Naive thymus-derived CD4-positive, alpha-beta T cell (primary cell): Measurements from ENCODE around the gene ATP6V1B1. TPM values are rescaled to one million over a fixed set of nuclear protein-coding genes. Genes with fewer than 3 reads are reported as not detected.

ENCODE experiments used
- ATAC-seq: fragments of 150-1000 bp; cut with Tn5 transposase; 2 replicates; pipeline ENCODE4 v1.10.0; 2021; ENCODE audit warnings: mild to moderate bottlenecking, moderate library complexity
- CTCF ChIA-PET: fragments of 350-600 bp; sonication (Branson Sonifier 250); formaldehyde crosslinking; loops from one replicate; lab custom pipeline; 2021; ENCODE audit warnings: antibody characterized with exemption; lab: Charles Lee
- POLR2A ChIA-PET: fragments of 350-600 bp; sonication (Branson Sonifier 250); formaldehyde crosslinking; loops from one replicate; lab custom pipeline; 2021; ENCODE audit warnings: antibody characterized with exemption, inconsistent platforms; lab: Charles Lee
- DNase-seq, 9 donors: peaks; one replicate each; pipeline versions ENCODE4 v3.0.0 to v3.0.0-alpha.2; 2020 to 2022; ENCODE audit warnings: mixed read lengths in 1 of 9
- H3K27ac ChIP-seq: one replicate; pipeline ENCODE4 v1.7.0; 2013; ENCODE audit warnings: mild to moderate bottlenecking, low read depth, low read length, moderate library complexity
- H3K27me3 ChIP-seq, 2 donors: one replicate each; pipeline ENCODE4 v1.7.0; 2013; ENCODE audit warnings: low read length in 2 of 2, mild to moderate bottlenecking in 2 of 2, moderate library complexity in 2 of 2; ENCODE audit not compliant: control insufficient read depth in 2 of 2, insufficient read depth in 2 of 2
- H3K36me3 ChIP-seq, 3 experiments: 1 replicate in 2 of 3; 2 replicates in 1 of 3; pipeline ENCODE4 v1.7.0; 2013; ENCODE audit warnings: low read length in 3 of 3, mild to moderate bottlenecking in 3 of 3, moderate library complexity in 1 of 3; ENCODE audit not compliant: insufficient read depth in 3 of 3, control insufficient read depth in 2 of 3
- H3K4me1 ChIP-seq, 2 donors: one replicate each; pipeline ENCODE4 v1.7.0; 2013; ENCODE audit warnings: low read length in 2 of 2, mild to moderate bottlenecking in 2 of 2, moderate library complexity in 1 of 2; ENCODE audit not compliant: control insufficient read depth in 2 of 2, insufficient read depth in 2 of 2
- H3K4me3 ChIP-seq: 2 replicates; pipeline ENCODE4 v1.7.0; 2013; ENCODE audit warnings: mild to moderate bottlenecking, low read length
- H3K9me3 ChIP-seq, 3 experiments: 1 replicate in 2 of 3; 2 replicates in 1 of 3; pipeline ENCODE4 v1.7.0; 2013; ENCODE audit warnings: low read length in 3 of 3; ENCODE audit not compliant: control insufficient read depth in 2 of 3
- H3K27ac Mint-ChIP-seq, 9 donors: one replicate each; pipeline ENCODE4 v1.8.0; 2020 to 2022; ENCODE audit warnings: mixed read lengths in 9 of 9, mild to moderate bottlenecking in 8 of 9, moderate library complexity in 5 of 9, inconsistent platforms in 2 of 9
- H3K27me3 Mint-ChIP-seq, 5 donors: one replicate each; pipeline ENCODE4 v1.8.0; 2021 to 2022; ENCODE audit warnings: mixed read lengths in 5 of 5, mild to moderate bottlenecking in 1 of 5
- H3K36me3 Mint-ChIP-seq, 5 donors: one replicate each; pipeline ENCODE4 v1.8.0; 2020 to 2022; ENCODE audit warnings: mixed read lengths in 5 of 5, mild to moderate bottlenecking in 3 of 5, inconsistent platforms in 1 of 5
- H3K4me1 Mint-ChIP-seq, 7 donors: one replicate each; pipeline ENCODE4 v1.8.0; 2020 to 2022; ENCODE audit warnings: mixed read lengths in 7 of 7, mild to moderate bottlenecking in 3 of 7, inconsistent platforms in 1 of 7
- H3K4me3 Mint-ChIP-seq, 10 donors: one replicate each; pipeline ENCODE4 v1.8.0; 2020 to 2022; ENCODE audit warnings: mild to moderate bottlenecking in 10 of 10, mixed read lengths in 10 of 10, moderate library complexity in 6 of 10, inconsistent platforms in 2 of 10
- H3K9me3 Mint-ChIP-seq, 11 donors: one replicate each; pipeline ENCODE4 v1.8.0; 2020 to 2022; ENCODE audit warnings: mixed read lengths in 11 of 11, mild to moderate bottlenecking in 4 of 11, inconsistent platforms in 1 of 11, moderate library complexity in 1 of 11
- intact Hi-C, 2 donors: fragments of 100-400 bp; cut with micrococcal nuclease; formaldehyde crosslinking; loops; one replicate each; pipeline ENCODE4 v1.15.1; 2023
- polyA plus RNA-seq, 2 donors: library from polyadenylated mRNA; unstranded; fragments of 300-500 nt; fragmentation: Illumina TruSeq; gene quantifications; one replicate each; pipeline ENCODE4 v1.2.3, GENCODE V29; 2021
- total RNA-seq, 6 experiments: library from RNA in 5 of 6; stranded (reverse) in 5 of 6; gene quantifications; 1 replicate in 5 of 6; 2 replicates in 1 of 6; pipeline ENCODE4 v1.2.3 and lab custom pipeline; 2021 to 2026

Gene ATP6V1B1
- total and polyA plus RNA-seq, 7 experiments from 2014 or later: not detected

DNA sequence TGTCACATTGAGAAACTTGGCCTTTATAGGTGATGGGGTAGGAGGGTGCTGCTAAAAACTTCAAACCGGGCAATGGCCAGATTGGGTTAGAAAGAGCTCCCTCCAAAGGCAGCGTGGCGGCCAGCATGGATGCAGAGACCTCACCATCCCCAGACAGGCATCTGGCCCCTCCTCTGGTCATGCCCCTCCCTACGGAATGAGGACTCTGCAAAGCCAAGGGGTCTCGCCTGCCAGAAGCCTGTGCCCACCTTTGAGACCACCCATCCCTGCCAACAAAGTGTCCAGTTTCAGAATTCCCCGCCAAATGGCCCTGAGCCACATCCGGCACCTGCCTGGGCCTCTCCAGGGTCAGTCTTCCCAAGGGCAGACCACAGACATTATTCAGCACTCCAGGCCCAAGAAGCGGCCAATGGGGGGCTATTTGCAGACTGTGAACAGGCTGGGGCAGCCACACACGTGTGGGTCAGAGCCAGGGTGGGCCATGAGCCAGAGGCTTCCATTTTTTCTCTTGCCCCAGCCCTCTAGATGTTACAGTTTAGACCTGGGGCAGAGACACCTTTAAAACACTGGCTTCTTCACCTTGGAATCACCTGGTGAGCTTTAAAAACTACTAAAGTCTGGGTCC, 4.2 kb upstream of the ATP6V1B1 start:
- peaks cover 4 to 18% (median 5%) of the 10 kb centered on the region in 5 donors for H3K27me3 Mint-ChIP-seq
- intact Hi-C loops: no loop called here
- ATAC-seq (no peak), DNase-seq (no peak)
- no peaks in the 10 kb centered on the region for H3K27me3 ChIP-seq
- H3K4me1 ChIP-seq: no peaks in the 10 kb centered on the region
- peaks cover 0 to 1% (median 0%) of the 10 kb centered on the region in 11 donors for H3K9me3 Mint-ChIP-seq
- peak overlapping the region in 1 of 9 donors; percentile 60 for H3K27ac Mint-ChIP-seq
- ChIA-PET CTCF (no interaction called here), POLR2A (no interaction called here)
- no peak overlapping the region for H3K4me3 Mint-ChIP-seq
- H3K36me3 Mint-ChIP-seq: no peaks in the 10 kb centered on the region
- no peak overlapping the region for H3K27ac ChIP-seq
- peaks cover 0 to 4% (median 0%) of the 10 kb centered on the region in 7 donors for H3K4me1 Mint-ChIP-seq
- H3K9me3 ChIP-seq: no peaks in the 10 kb centered on the region
- H3K36me3 ChIP-seq: no peaks in the 10 kb centered on the region
- H3K4me3 ChIP-seq: no peak overlapping the region

- intact Hi-C loops: no loop called here
- Mint-ChIP-seq H3K27me3 (peaks cover 4 to 18% (median 5%) of the 10 kb centered on the region in 5 donors), H3K9me3 (peaks cover 0 to 1% (median 0%) of the 10 kb centered on the region in 11 donors), H3K4me1 (peaks cover 0 to 4% (median 0%) of the 10 kb centered on the region in 7 donors), H3K27ac (no peak overlapping the region), H3K4me3 (no peak overlapping the region), H3K36me3 (no peaks in the 10 kb centered on the region)
- Histone ChIP-seq H3K27me3 (no peaks in the 10 kb centered on the region), H3K4me3 (no peak overlapping the region), H3K4me1 (no peaks in the 10 kb centered on the region), H3K27ac (no peak overlapping the region), H3K9me3 (no peaks in the 10 kb centered on the region), H3K36me3 (no peaks in the 10 kb centered on the region)
- no peak for ATAC-seq
- ChIA-PET CTCF (no interaction called here), POLR2A (no interaction called here)
- no peak for DNase-seq
Observed at GRCh38 chr2:70932631-70933230, 3.0 kb upstream of the ATP6V1B1 start.

- Mint-ChIP-seq H3K4me3 (no peak overlapping the region), H3K36me3 (no peaks in the 10 kb centered on the region), H3K4me1 (peaks cover 0 to 4% (median 0%) of the 10 kb centered on the region in 7 donors), H3K9me3 (no peaks in the 10 kb centered on the region), H3K27me3 (peaks cover 4 to 13% (median 9%) of the 10 kb centered on the region in 5 donors), H3K27ac (no peak overlapping the region)
- intact Hi-C loops: no loop called here
- Histone ChIP-seq H3K4me1 (no peaks in the 10 kb centered on the region), H3K4me3 (no peak overlapping the region), H3K27ac (no peak overlapping the region), H3K36me3 (no peaks in the 10 kb centered on the region), H3K9me3 (no peaks in the 10 kb centered on the region), H3K27me3 (no peaks in the 10 kb centered on the region)
- ATAC-seq (no peak), DNase-seq (no peak)
- ChIA-PET POLR2A (no interaction called here), CTCF (no interaction called here)
Observed at GRCh38 chr2:70934981-70935380, 719 bp upstream of the ATP6V1B1 start.

- Mint-ChIP-seq H3K36me3 (no peaks in the 10 kb centered on the region), H3K9me3 (no peaks in the 10 kb centered on the region), H3K27me3 (peaks cover 5 to 17% (median 13%) of the 10 kb centered on the region in 5 donors), H3K4me3 (no peak overlapping the region), H3K27ac (no peak overlapping the region), H3K4me1 (no peaks in the 10 kb centered on the region)
- Histone ChIP-seq H3K27ac (no peak overlapping the region), H3K4me1 (no peaks in the 10 kb centered on the region), H3K36me3 (no peaks in the 10 kb centered on the region), H3K27me3 (no peaks in the 10 kb centered on the region), H3K4me3 (no peak overlapping the region), H3K9me3 (no peaks in the 10 kb centered on the region)
- ChIA-PET POLR2A (no interaction called here), CTCF (no interaction called here)
- no peak for ATAC-seq
- peak in 1 of 9 donors; percentile 1 for DNase-seq
- intact Hi-C loops: no loop called here
Observed at GRCh38 chr2:70936165-70936978, 672 bp downstream of the ATP6V1B1 start.

GRCh38 chr2:70936979-70937811, 1.5 kb downstream of the ATP6V1B1 start:
- Mint-ChIP-seq H3K27me3 (peaks cover 10 to 16% (median 13%) of the 10 kb centered on the region in 5 donors), H3K4me1 (no peaks in the 10 kb centered on the region), H3K36me3 (no peaks in the 10 kb centered on the region), H3K4me3 (no peak overlapping the region), H3K27ac (no peak overlapping the region), H3K9me3 (no peaks in the 10 kb centered on the region)
- no peak overlapping the region for H3K27ac ChIP-seq
- intact Hi-C loops: no loop called here
- ChIA-PET CTCF (interaction anchor here (0.6 to 1.7 kb wide), 2 partner anchors 13 to 562 kb away, joined by 4 to 8 read pairs; no protein-coding TSS in a partner anchor), POLR2A (no interaction called here)
- no peak for DNase-seq
- no peaks in the 10 kb centered on the region for H3K36me3 ChIP-seq
- no peak overlapping the region for H3K4me3 ChIP-seq
- no peaks in the 10 kb centered on the region for H3K27me3 ChIP-seq
- H3K4me1 ChIP-seq: no peaks in the 10 kb centered on the region
- H3K9me3 ChIP-seq: no peaks in the 10 kb centered on the region
- ATAC-seq: no peak

DNA sequence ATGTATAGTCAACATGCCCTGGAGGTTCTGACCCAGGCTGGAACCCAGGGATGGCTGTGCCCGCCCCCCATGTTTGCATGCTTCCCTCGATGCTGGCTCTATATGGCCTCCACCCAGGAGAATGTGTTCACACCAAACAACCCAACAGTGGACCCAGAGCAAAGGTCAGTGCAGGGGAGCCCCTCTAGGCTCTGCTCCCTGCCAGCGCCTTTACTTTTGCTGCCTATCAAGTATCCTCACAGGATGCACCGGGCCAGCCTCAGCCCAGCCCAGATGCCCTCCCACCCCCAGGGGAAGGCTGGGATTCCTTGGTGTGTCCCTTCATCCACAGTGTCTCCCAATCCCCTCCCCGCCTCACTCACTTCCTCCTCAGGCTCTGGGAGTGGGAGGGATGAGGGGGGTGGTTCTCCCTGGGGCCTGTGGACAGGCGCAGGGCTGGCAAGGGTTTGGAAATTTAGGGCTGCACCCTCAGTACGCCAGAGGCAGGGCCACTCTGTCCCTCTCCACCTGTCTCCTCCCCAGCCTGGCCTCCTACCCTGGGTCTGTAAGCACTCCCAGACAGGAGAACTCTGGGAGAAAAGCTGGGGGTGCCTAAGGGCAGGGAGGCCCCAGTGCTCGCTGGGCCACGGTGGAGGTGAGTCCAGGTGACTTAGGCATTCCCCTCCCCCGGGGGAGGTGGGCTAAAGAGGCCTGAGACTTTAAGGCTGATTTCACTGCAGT, 2.3 kb downstream of the ATP6V1B1 start:
- ATAC-seq: no peak
- POLR2A ChIA-PET: no interaction called here
- H3K27ac Mint-ChIP-seq: no peak overlapping the region
- no peaks in the 10 kb centered on the region for H3K9me3 Mint-ChIP-seq
- H3K4me1 ChIP-seq: no peaks in the 10 kb centered on the region
- H3K4me1 Mint-ChIP-seq: no peaks in the 10 kb centered on the region
- DNase-seq: no peak
- H3K4me3 ChIP-seq: no peak overlapping the region
- intact Hi-C loops: no loop called here
- H3K27me3 ChIP-seq: no peaks in the 10 kb centered on the region
- no peak overlapping the region for H3K4me3 Mint-ChIP-seq
- H3K36me3 Mint-ChIP-seq: no peaks in the 10 kb centered on the region
- H3K36me3 ChIP-seq: no peaks in the 10 kb centered on the region
- peaks cover 10 to 16% (median 12%) of the 10 kb centered on the region in 5 donors for H3K27me3 Mint-ChIP-seq
- H3K9me3 ChIP-seq: no peaks in the 10 kb centered on the region
- CTCF ChIA-PET: interaction anchor here (0.6 to 1.7 kb wide), 3 partner anchors 12 to 563 kb away, joined by 3 to 8 read pairs (median 4); partner anchors contain the start of gene FIGLA
- no peak overlapping the region for H3K27ac ChIP-seq
